K562 (cell line): ENCODE results near the gene LRP2BP. TPM values are rescaled to one million over a fixed set of nuclear protein-coding genes. Genes with fewer than 3 reads are reported as not detected.

ENCODE experiments used
- BMI1 ChIP-seq: fragments of 150-350 bp; IDR thresholded peaks from 2 replicates; pipeline ENCODE4 v1.6.1; 2014; ENCODE audit warnings: low read length
- CBX8 ChIP-seq: fragments of 200-600 bp; sonication (generic); IDR thresholded peaks from 2 replicates; pipeline ENCODE4 v1.6.1; 2012; ENCODE audit warnings: borderline replicate concordance, mixed run types, low read depth, mild to moderate bottlenecking, moderate library complexity, mixed read lengths, low read length, control low read depth, inconsistent platforms; ENCODE audit not compliant: poor library complexity, severe bottlenecking; ENCODE audit errors: extremely low read depth
- CSDE1 ChIP-seq, 2 experiments: fragments of 450-650 bp; IDR thresholded peaks; 2 replicates each; pipeline ENCODE4 v1.6.1; 2016; ENCODE audit warnings: mild to moderate bottlenecking in 1 of 2
- JUN ChIP-seq, 2 experiments: sonication (generic) in 1 of 2; formaldehyde crosslinking in 1 of 2; IDR thresholded peaks; 2 replicates each; pipeline versions ENCODE4 v1.6.1 to v1.8.0; 2012 to 2022; ENCODE audit warnings: borderline replicate concordance in 2 of 2, mild to moderate bottlenecking in 2 of 2, improper control_type of control experiment in 1 of 2, low read depth in 1 of 2, low read length in 1 of 2, missing genetic modification reagents in 1 of 2
- MAX ChIP-seq: sonication (generic); formaldehyde crosslinking; IDR thresholded peaks from 2 replicates; pipeline ENCODE4 v1.9.0; 2022; ENCODE audit warnings: mild to moderate bottlenecking, missing genetic modification reagents
- MYBL2 ChIP-seq, 2 experiments: fragments of 450-650 bp in 1 of 2; sonication (generic) in 1 of 2; formaldehyde crosslinking in 1 of 2; IDR thresholded peaks; 2 replicates each; pipeline versions ENCODE4 v1.6.1 to v1.8.1; 2017 to 2022; ENCODE audit warnings: borderline replicate concordance in 1 of 2, inconsistent platforms in 1 of 2, low read depth in 1 of 2, mild to moderate bottlenecking in 1 of 2, missing genetic modification reagents in 1 of 2, moderate library complexity in 1 of 2
- PTBP1 ChIP-seq: fragments of 200-400 bp; formaldehyde crosslinking; IDR thresholded peaks from 2 replicates; pipeline ENCODE4 v1.6.1; 2017; ENCODE audit warnings: low read depth, low read length
- SMARCA4 ChIP-seq: fragments of 450-650 bp; IDR thresholded peaks from 2 replicates; pipeline ENCODE4 v1.6.1; 2016
- ZBTB11 ChIP-seq, 3 experiments: fragments of 200-800 bp in 1 of 3; fragments of 250-450 bp in 1 of 3; fragments of 450-650 bp in 1 of 3; sonication (Bioruptor Pico) in 1 of 3; sonication (Bioruptor generic) in 1 of 3; formaldehyde crosslinking in 1 of 3; IDR thresholded peaks; 2 replicates each; pipeline versions ENCODE4 v1.6.1 to v1.8.0; 2016 to 2022; ENCODE audit warnings: mild to moderate bottlenecking in 2 of 3, missing genetic modification characterization in 2 of 3, missing compliant biosample characterization in 1 of 3, moderate library complexity in 1 of 3
- ZNF318 ChIP-seq, 2 experiments: fragments of 450-650 bp; IDR thresholded peaks; 2 replicates each; pipeline ENCODE4 v1.6.1; 2016; ENCODE audit warnings: mild to moderate bottlenecking in 2 of 2, borderline replicate concordance in 1 of 2, low read depth in 1 of 2, moderate library complexity in 1 of 2
- polyA plus RNA-seq, 8 experiments: library from polyadenylated mRNA; depleted of rRNA in 4 of 8; stranded (reverse) in 5 of 8; unstranded in 3 of 8; fragments of >200 nt; fragmentation: Nextera tagmentation in 2 of 8; fragmentation: Illumina TruSeq in 1 of 8; extraction: Ambion mirVana in 2 of 8; extraction: Trizol in 1 of 8; gene quantifications; 2 replicates each; pipeline versions ENCODE4 v1.2.1 to v1.2.3, GENCODE V29; 2011 to 2014; ENCODE audit warnings: inconsistent platforms in 1 of 8, missing spikeins in 1 of 8
- total RNA-seq, 7 experiments: library from RNA; depleted of rRNA in 6 of 7; stranded (reverse); fragments of >200 nt in 6 of 7; fragmentation: Illumina TruSeq in 2 of 7; extraction: Trizol in 2 of 7; gene quantifications; 2 replicates each; pipeline versions ENCODE4 v1.2.1 to v1.2.3, GENCODE V29; 2011 to 2021; ENCODE audit warnings: low replicate concordance in 1 of 7

LRP2BP gene
- total and polyA plus RNA-seq, 9 of the 15 experiments (the other 6 are each of a cell fraction or from before 2014, with no cell fraction given), result 0.42 to 2.1 (median 0.62) TPM

DNA sequence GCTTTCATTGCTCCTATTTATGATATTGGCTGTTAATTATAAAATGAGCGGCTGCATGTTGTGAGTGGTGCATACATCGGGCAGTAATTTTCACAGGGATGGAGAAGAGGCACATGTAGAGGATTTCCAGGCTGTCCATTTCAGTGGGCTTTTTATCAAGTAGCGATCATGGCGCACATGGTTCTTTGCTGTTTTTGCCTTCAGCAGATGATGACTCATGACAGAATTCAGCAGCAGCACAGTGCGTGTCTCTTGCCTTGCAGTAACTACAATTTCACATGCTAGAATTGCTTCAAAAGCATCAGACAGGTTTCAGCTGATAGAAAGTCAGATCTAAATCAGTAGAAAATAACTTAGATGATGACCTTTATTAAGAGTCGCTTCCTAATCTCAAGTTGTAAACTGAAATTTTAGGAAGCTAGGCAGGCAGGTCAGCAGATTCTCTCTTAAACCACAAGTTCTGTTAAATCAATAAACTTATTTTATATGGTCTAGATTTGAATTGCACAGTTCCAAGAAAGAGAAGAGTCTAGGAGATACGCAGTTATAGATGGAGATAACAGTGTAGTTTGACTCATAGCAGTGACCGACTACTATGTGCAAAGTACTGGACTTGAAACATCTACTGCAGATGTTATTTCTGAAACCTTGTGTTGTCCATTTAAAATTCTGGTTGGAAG is 35.8 kb downstream of the LRP2BP start (continued):
- TF ChIP-seq ZBTB11 (CRISPR knock-in tag; IDR thresholded peaks at IDR 0.05) (no peak), CSDE1 (IDR thresholded peaks at IDR 0.05) (no peak), PTBP1 (no peak), JUN (IDR thresholded peaks at IDR 0.05; ENCODE audit: borderline replicate concordance, low read depth, low read length) (peak; percentile 87), JUN (CRISPR knock-in tag; IDR thresholded peaks at IDR 0.05; ENCODE audit: borderline replicate concordance) (no peak), CBX8 (no peak), BMI1 (no peak), SMARCA4 (peak; percentile 79), MYBL2 (IDR thresholded peaks at IDR 0.05; ENCODE audit: low read depth) (no peak), MYBL2 (CRISPR knock-in tag; IDR thresholded peaks at IDR 0.05; ENCODE audit: borderline replicate concordance) (no peak), MAX (CRISPR knock-in tag) (peak; percentile 74), ZNF318 (IDR thresholded peaks at IDR 0.05; ENCODE audit: borderline replicate concordance in 1 of 2, low read depth in 1 of 2) (0 out of 4 replicates have a peak, but pooled peaks of 1 of the 2 experiments have one; percentile 44)
